Sigmoid colon (tissue), 7 donors: Measurements from ENCODE around the gene HINT2. TPM values are rescaled to one million over a fixed set of nuclear protein-coding genes. Genes with fewer than 3 reads are reported as not detected.

Source experiments
- DNase-seq: peaks from one replicate; pipeline ENCODE4 v3.0.0-alpha.2; 2019
- H3K27ac ChIP-seq, 4 donors: fragments of 200-600 bp; sonication (generic); one replicate each; pipeline ENCODE4 v1.5.1; 2016 to 2019; ENCODE audit warnings: mild to moderate bottlenecking in 1 of 4
- H3K27me3 ChIP-seq, 3 donors: fragments of 200-600 bp; sonication (generic); one replicate each; pipeline ENCODE4 v1.5.1; 2019; ENCODE audit warnings: mild to moderate bottlenecking in 1 of 3
- H3K36me3 ChIP-seq, 4 donors: fragments of 200-600 bp; sonication (generic); one replicate each; pipeline ENCODE4 v1.5.1; 2016 to 2019
- H3K4me1 ChIP-seq, 4 donors: fragments of 200-600 bp; sonication (generic); one replicate each; pipeline ENCODE4 v1.5.1; 2017 to 2019
- H3K4me3 ChIP-seq, 4 donors: fragments of 200-600 bp; sonication (generic); one replicate each; pipeline ENCODE4 v1.5.1; 2017 to 2019; ENCODE audit warnings: mild to moderate bottlenecking in 2 of 4, moderate library complexity in 1 of 4
- H3K9me3 ChIP-seq, 4 donors: fragments of 200-600 bp in 3 of 4; sonication (generic) in 3 of 4; one replicate each; pipeline versions ENCODE4 v1.5.1 to v1.6.1; 2013 to 2019
- EP300 ChIP-seq, 4 donors: sonication (generic); formaldehyde crosslinking; IDR thresholded peaks; one replicate each; pipeline ENCODE4 v1.6.1; 2017; ENCODE audit warnings: antibody characterized with exemption in 4 of 4
- POLR2A ChIP-seq, 2 donors: fragments of 450-650 bp; IDR thresholded peaks; one replicate each; pipeline ENCODE4 v1.6.1; 2016; ENCODE audit warnings: antibody characterized with exemption in 2 of 2, mild to moderate bottlenecking in 2 of 2, moderate library complexity in 2 of 2
- POLR2AphosphoS5 ChIP-seq, 4 donors: sonication (generic); formaldehyde crosslinking; IDR thresholded peaks; one replicate each; pipeline ENCODE4 v1.6.1; 2017; ENCODE audit warnings: antibody characterized with exemption in 4 of 4
- WGBS, 2 donors: extraction: QIAGEN DNeasy Blood & Tissue Kit; methylation state at CpG; one replicate each; pipeline ENCODE4 v1.1.7; 2013; 5-methylcytosine and 5-hydroxymethylcytosine counted together
- intact Hi-C: fragments of 100-400 bp; cut with DNase I; formaldehyde crosslinking; loops from one replicate; pipeline ENCODE4 v1.15.1; 2023
- polyA plus RNA-seq, 3 donors: library from polyadenylated mRNA; stranded (reverse); fragments of 200-250 nt; gene quantifications; one replicate each; pipeline ENCODE4 v1.2.3, GENCODE V29; 2013
- total RNA-seq, 4 donors: library from RNA; depleted of rRNA; stranded (reverse); fragments of >200 nt; gene quantifications; one replicate each; pipeline ENCODE4 v1.1.0, GENCODE V29; 2016
- TF ChIP-seq, protein P1 (sequence below), 4 experiments: fragments of 450-650 bp in 3 of 4; fragments of 200-600 bp in 1 of 4; IDR thresholded peaks; one replicate each; pipeline ENCODE4 v1.5.1; 2016 to 2019; ENCODE audit warnings: antibody characterized with exemption in 4 of 4, mild to moderate bottlenecking in 3 of 4, moderate library complexity in 2 of 4
- donor health status: healthy with polysubstance abuse.
- donor health status: Bipolar disorder and iron deficiency.
- donor health status: healthy.

HINT2 gene
- total and polyA plus RNA-seq, 7 donors = 23.5 to 125 (median 42.8) TPM

DNA sequence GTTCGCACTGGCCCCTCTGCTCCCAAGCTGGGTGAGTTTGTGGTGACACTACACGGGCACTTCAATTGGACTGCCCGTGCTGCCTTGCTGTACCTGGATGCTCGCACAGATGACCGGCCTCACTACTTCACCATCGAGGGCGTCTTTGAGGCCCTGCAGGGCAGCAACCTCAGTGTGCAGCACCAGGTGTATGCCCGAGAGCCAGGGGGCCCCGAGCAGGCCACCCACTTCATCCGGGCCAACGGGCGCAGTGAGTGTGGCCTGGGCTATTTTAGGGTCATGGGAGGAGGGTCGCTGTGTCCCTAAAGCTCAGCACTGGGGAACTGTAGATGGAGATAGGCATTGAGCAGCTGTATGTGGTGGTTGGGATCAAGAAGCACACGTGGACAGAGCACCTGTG, 22.0 kb downstream of the HINT2 start:
- Histone ChIP-seq H3K27me3 (no peaks in the 10 kb centered on the region), H3K27ac (peak overlapping the region in 3 of 4 donors; percentile 79 to 90 (median 82)), H3K36me3 (no peaks in the 10 kb centered on the region), H3K4me1 (peaks cover 0 to 53% (median 43%) of the 10 kb centered on the region in 4 donors), H3K9me3 (no peaks in the 10 kb centered on the region), H3K4me3 (peak overlapping the region in 2 of 4 donors; percentile 69 to 70)
- DNase-seq = no peak
- 91 to 95% methylated on average over 14 of the region's 14 CpGs for WGBS, 2 donors
- intact Hi-C loops = loop anchor here (5.0 kb wide), 1 partner anchor 154 kb away; no protein-coding TSS in a partner anchor
- no peak for TF ChIP-seq POLR2AphosphoS5 (IDR thresholded peaks at IDR 0.05)
- no peak for TF ChIP-seq POLR2A (IDR thresholded peaks at IDR 0.05)
- no peak for TF ChIP-seq EP300 (IDR thresholded peaks at IDR 0.05)
- TF ChIP-seq, protein P1, sequence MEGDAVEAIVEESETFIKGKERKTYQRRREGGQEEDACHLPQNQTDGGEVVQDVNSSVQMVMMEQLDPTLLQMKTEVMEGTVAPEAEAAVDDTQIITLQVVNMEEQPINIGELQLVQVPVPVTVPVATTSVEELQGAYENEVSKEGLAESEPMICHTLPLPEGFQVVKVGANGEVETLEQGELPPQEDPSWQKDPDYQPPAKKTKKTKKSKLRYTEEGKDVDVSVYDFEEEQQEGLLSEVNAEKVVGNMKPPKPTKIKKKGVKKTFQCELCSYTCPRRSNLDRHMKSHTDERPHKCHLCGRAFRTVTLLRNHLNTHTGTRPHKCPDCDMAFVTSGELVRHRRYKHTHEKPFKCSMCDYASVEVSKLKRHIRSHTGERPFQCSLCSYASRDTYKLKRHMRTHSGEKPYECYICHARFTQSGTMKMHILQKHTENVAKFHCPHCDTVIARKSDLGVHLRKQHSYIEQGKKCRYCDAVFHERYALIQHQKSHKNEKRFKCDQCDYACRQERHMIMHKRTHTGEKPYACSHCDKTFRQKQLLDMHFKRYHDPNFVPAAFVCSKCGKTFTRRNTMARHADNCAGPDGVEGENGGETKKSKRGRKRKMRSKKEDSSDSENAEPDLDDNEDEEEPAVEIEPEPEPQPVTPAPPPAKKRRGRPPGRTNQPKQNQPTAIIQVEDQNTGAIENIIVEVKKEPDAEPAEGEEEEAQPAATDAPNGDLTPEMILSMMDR (IDR thresholded peaks at IDR 0.05) = no peak

DNA sequence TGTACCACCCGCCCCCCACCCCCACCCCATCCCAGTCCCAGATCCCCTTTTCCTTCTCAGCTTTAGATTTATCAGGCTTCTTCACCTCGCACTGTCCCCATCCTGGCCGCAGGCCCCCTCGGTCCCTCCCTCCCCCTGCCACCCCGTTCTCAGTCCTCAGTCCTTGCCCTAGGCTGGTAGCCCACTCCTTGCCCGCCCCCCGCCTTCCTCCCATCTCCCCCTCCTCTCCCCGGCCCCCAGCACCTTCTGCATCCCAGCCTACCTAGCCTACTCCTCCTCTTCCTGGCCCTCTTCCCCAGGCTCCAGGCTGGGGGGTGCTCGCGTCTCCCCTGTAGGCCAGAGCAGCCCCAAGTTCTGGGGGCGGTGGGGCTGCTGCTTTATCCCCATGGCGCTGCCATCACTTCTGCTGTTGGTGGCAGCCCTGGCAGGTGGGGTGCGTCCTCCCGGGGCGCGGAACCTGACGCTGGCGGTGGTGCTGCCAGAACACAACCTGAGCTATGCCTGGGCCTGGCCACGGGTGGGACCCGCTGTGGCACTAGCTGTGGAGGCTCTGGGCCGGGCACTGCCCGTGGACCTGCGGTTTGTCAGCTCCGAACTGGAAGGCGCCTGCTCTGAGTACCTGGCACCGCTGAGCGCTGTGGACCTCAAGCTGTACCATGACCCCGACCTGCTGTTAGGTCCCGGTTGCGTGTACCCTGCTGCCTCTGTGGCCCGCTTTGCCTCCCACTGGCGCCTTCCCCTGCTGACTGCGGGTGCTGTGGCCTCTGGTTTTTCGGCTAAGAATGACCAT, 22.6 kb downstream of the HINT2 start:
- DNase-seq = no peak
- no peaks in the 10 kb centered on the region for H3K9me3 ChIP-seq
- H3K4me1 ChIP-seq = peaks cover 0 to 53% (median 43%) of the 10 kb centered on the region in 4 donors
- no peaks in the 10 kb centered on the region for H3K36me3 ChIP-seq
- WGBS, 2 donors = 90 to 91% methylated on average over 34 of the region's 34 CpGs
- H3K27me3 ChIP-seq = no peaks in the 10 kb centered on the region
- H3K27ac ChIP-seq = peak overlapping the region; percentile 79 to 90 (median 85)
- TF ChIP-seq, protein P1 (IDR thresholded peaks at IDR 0.05) = no peak
- no peak for TF ChIP-seq POLR2A (IDR thresholded peaks at IDR 0.05)
- TF ChIP-seq EP300 (IDR thresholded peaks at IDR 0.05) = no peak
- TF ChIP-seq POLR2AphosphoS5 (IDR thresholded peaks at IDR 0.05) = no peak
- intact Hi-C loops = loop anchor here (5.0 kb wide), 1 partner anchor 155 kb away; no protein-coding TSS in a partner anchor
- H3K4me3 ChIP-seq = peak overlapping the region; percentile 44 to 76 (median 70)

DNA sequence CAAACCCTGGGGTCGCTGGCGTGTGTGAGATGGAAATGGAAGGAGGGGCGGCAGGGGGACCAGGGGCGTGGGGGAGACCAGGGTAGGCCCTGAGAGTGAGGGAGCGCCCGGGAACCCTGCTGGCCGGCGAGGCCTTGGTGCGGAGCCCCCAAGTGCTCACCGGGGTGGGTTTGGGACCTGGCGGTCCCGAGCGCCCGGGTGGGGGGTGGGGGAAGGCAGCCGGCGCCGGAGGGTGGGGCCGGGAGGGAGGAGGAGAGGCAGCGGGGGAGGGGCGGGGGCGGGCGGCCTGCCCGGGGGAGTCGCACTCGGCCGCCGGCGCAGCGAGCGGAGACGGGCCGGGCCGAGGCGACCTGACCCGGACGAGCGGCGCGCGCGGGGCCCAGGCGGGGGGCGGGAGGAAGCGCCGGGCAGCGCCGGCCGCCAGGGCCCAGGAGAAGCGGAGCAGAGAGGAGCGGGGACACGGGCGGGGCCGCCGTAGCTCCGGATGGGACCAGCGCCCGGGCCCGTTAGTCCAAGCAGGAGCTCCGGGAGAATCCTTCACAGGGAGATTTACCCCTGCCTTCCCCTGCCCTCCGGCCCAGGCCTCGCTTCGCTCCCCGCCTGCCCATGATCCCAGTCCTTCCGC, 23.4 kb downstream of the HINT2 start, which contains the start of gene NPR2:
TSS of gene NPR2 (plus strand) at position 295 of the 625 bp plus-strand sequence. CDS start 818 bp downstream, outside the sequence.
- TF ChIP-seq POLR2A (IDR thresholded peaks at IDR 0.05) = no peak
- TF ChIP-seq EP300 (IDR thresholded peaks at IDR 0.05) = no peak
- TF ChIP-seq, protein P1 (IDR thresholded peaks at IDR 0.05) = no peak
- no peak for TF ChIP-seq POLR2AphosphoS5 (IDR thresholded peaks at IDR 0.05)
- WGBS, 2 donors = 34 to 54% methylated on average over 64 of the region's 64 CpGs
- intact Hi-C loops = loop anchor here (1.0 to 5.0 kb wide), 3 partner anchors 21 to 156 kb away; partner anchors contain the start of genes FAM221B, SPAG8 and TMEM8B
- Histone ChIP-seq H3K9me3 (no peaks in the 10 kb centered on the region), H3K36me3 (no peaks in the 10 kb centered on the region), H3K27me3 (no peaks in the 10 kb centered on the region), H3K4me1 (peaks cover 0 to 53% (median 43%) of the 10 kb centered on the region in 4 donors), H3K4me3 (peak within 1 kb of the TSS; percentile 44 to 76 (median 70)), H3K27ac (peak within 1 kb of the TSS; percentile 79 to 90 (median 85))
- peak; percentile 75 for DNase-seq

DNA sequence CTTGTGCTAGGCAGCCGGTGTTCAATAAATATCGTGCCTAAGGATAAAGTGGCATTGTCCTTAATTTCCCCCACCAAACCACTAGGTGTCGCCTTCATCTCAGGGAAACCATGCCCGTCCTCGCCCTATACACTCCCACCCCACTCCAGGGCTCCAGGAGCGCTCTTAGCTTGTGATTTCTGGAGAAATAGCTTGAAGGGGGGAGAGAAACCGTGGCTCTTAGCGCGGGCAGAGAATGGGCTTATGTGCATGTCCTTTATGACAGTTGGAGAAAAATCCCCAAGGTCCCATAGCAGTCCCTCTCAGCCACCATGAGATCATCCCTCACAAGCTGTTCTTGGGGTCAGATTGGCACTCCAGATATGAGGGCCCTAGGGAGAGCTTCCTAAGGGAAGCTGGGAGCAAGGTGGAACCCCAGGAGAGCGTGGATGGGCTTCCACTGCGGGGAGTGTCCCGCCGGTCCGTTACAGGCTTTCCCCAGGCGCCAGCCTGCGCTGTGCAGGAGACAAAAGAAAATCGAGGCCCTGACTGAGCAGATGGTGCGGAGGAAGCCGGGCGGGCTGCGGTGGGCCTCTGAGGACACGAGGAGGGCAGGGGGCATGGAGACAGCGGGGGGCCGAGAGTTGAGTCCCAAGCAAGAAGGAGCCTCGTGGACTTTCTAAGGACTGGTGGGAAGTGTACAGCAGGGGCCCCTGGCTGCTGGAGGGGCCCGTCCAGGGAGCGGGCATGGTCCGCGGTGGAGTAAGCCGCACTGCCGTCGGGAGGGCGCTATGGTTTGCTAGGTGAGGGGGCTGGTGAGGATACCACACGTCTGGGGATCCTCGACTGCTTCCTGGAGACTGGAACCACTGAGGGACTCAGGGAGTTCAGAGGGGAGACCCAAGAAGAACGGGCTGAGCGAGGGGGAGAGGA, 24.2 kb downstream of the HINT2 start:
- Histone ChIP-seq H3K4me3 (peak overlapping the region; percentile 44 to 76 (median 70)), H3K9me3 (no peaks in the 10 kb centered on the region), H3K4me1 (peaks cover 0 to 50% (median 43%) of the 10 kb centered on the region in 4 donors), H3K27ac (peak overlapping the region; percentile 79 to 90 (median 85)), H3K27me3 (no peaks in the 10 kb centered on the region), H3K36me3 (no peaks in the 10 kb centered on the region)
- intact Hi-C loops = loop anchor here (1.0 to 5.0 kb wide), 4 partner anchors 22 to 157 kb away; partner anchors contain the start of genes FAM221B, SPAG8 and TMEM8B
- DNase-seq = peak; percentile 92
- no peak for TF ChIP-seq POLR2AphosphoS5 (IDR thresholded peaks at IDR 0.05)
- TF ChIP-seq, protein P1 (IDR thresholded peaks at IDR 0.05) = peak; percentile 83 to 92 (median 86)
- WGBS, 2 donors = 61 to 65% methylated on average over 37 of the region's 37 CpGs
